ENCODE measurements around the gene SLC34A3. TPM values are rescaled to one million over a fixed set of nuclear protein-coding genes. Genes with fewer than 3 reads are reported as not detected.

Gene SLC34A3
- total and polyA plus RNA-seq, 2 of the 8 experiments (the other 6 are each of a cell fraction or from before 2014, with no cell fraction given) = 0.08 TPM; not detected in 1

DNA sequence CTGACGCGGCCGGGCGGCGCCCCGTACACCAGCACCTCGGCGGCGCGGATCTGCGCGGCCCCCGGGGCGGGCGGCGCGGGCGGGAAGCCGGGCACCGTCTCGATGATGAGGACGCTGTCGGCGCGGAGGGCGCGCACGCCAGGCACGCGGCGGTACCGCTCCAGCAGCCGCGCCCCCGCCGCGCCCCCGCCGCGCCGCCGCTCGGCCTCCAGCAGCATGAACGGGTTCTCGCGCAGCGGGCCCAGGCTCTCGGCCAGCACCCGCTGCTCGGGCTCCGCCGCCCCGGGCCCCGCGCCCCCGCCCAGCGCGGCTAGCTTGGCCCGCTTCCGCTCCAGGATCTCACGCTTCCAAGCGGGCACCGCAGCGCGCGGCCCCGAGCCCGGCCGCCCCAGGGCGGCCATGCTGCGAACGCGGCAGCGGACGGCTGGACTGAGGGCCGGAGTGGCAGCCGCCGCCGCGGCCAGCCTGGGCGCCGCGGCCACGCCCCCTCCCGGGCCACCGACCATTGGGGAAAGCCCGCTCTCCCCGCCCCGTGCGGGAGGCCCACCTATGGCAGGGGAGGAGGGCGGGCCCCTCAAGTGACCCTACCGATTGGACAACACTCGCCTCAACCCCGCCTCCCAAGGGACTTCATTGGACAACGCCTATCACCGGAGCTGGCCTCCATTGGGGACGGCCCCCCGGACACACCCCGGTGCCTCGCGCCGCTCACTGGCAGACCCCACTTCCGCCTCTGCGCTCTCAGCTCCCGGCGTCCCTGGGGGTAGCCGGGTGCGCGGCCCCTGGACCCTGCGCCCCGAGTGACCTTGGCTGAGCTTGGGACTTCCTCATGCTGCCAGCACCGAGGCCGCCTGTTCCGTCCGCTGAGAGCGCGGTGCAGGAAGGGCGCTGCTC is 30.1 kb upstream of the SLC34A3 start, which contains the start of gene TPRN (continued):
- TF ChIP-seq EP300 (IDR thresholded peaks at IDR 0.05; ENCODE audit: borderline replicate concordance in 1 of 2, low read depth in 2 of 2, low read length in 2 of 2) (no peak), SP1 (IDR thresholded peaks at IDR 0.05; ENCODE audit: low read depth, low read length) (peak; percentile 96), CBX5 (IDR thresholded peaks at IDR 0.05; ENCODE audit: low read depth, low read length) (no peak), JUND (IDR thresholded peaks at IDR 0.05; ENCODE audit: low read length) (no peak), SP2 (IDR thresholded peaks at IDR 0.05; ENCODE audit: low read length) (peak; percentile 66), KDM4A (IDR thresholded peaks at IDR 0.05; ENCODE audit: low read depth, low read length, severe bottlenecking) (peak; percentile 22), YY1 (IDR thresholded peaks at IDR 0.05; ENCODE audit: low read depth, low read length) (peak; percentile 89; the same call in 1 of the 2 replicates), GTF2F1 (IDR thresholded peaks at IDR 0.05; ENCODE audit: borderline replicate concordance, low read depth, low read length) (peak; percentile 74; the same call in 1 of the 2 replicates), SP4 (IDR thresholded peaks at IDR 0.05; ENCODE audit: low read length) (peak; percentile 93), POLR2A (IDR thresholded peaks at IDR 0.05; ENCODE audit: control extremely low read depth in 1 of 2, low read depth in 2 of 2, low read length in 2 of 2) (peak in 1 of 2 experiments; percentile 88; a peak in 2 of 3 replicates), TAF1 (IDR thresholded peaks at IDR 0.05; ENCODE audit: low read depth, low read length) (peak; percentile 99), ASH2L (IDR thresholded peaks at IDR 0.05; ENCODE audit: low read length) (no peak), GABPA (IDR thresholded peaks at IDR 0.05; ENCODE audit: borderline replicate concordance, insufficient read depth, low read length) (peak; percentile 34; the same call in 1 of the 2 replicates), CHD2 (IDR thresholded peaks at IDR 0.05; ENCODE audit: low read length) (peak; percentile 83), CHD1 (IDR thresholded peaks at IDR 0.05; ENCODE audit: low read depth, low read length) (no peak), MAFK (IDR thresholded peaks at IDR 0.05; ENCODE audit: low read depth, low read length) (no peak), JUN (IDR thresholded peaks at IDR 0.05; ENCODE audit: low read depth, low read length) (no peak), BRCA1 (IDR thresholded peaks at IDR 0.05; ENCODE audit: low read depth, low read length) (no peak)
- TF ChIP-seq, protein P1, sequence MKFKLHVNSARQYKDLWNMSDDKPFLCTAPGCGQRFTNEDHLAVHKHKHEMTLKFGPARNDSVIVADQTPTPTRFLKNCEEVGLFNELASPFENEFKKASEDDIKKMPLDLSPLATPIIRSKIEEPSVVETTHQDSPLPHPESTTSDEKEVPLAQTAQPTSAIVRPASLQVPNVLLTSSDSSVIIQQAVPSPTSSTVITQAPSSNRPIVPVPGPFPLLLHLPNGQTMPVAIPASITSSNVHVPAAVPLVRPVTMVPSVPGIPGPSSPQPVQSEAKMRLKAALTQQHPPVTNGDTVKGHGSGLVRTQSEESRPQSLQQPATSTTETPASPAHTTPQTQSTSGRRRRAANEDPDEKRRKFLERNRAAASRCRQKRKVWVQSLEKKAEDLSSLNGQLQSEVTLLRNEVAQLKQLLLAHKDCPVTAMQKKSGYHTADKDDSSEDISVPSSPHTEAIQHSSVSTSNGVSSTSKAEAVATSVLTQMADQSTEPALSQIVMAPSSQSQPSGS (IDR thresholded peaks at IDR 0.05; ENCODE audit: low read length) = no peak
- TF ChIP-seq, protein P2, sequence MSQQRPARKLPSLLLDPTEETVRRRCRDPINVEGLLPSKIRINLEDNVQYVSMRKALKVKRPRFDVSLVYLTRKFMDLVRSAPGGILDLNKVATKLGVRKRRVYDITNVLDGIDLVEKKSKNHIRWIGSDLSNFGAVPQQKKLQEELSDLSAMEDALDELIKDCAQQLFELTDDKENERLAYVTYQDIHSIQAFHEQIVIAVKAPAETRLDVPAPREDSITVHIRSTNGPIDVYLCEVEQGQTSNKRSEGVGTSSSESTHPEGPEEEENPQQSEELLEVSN (IDR thresholded peaks at IDR 0.05) = no peak
- TF ChIP-seq, protein P3, sequence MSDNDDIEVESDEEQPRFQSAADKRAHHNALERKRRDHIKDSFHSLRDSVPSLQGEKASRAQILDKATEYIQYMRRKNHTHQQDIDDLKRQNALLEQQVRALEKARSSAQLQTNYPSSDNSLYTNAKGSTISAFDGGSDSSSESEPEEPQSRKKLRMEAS (IDR thresholded peaks at IDR 0.05) = peak; percentile 58
- TF ChIP-seq, protein P4, sequence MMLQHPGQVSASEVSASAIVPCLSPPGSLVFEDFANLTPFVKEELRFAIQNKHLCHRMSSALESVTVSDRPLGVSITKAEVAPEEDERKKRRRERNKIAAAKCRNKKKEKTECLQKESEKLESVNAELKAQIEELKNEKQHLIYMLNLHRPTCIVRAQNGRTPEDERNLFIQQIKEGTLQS (IDR thresholded peaks at IDR 0.05; ENCODE audit: insufficient read depth, low read depth, low read length) = no peak

All from H1 (cell line).